ENCODE data around the gene COA6. TPM values are rescaled to one million over a fixed set of nuclear protein-coding genes. Genes with fewer than 3 reads are reported as not detected.

Gene COA6
- total and polyA plus RNA-seq, 7 donors = 52.0 to 268 (median 73.6) TPM

DNA sequence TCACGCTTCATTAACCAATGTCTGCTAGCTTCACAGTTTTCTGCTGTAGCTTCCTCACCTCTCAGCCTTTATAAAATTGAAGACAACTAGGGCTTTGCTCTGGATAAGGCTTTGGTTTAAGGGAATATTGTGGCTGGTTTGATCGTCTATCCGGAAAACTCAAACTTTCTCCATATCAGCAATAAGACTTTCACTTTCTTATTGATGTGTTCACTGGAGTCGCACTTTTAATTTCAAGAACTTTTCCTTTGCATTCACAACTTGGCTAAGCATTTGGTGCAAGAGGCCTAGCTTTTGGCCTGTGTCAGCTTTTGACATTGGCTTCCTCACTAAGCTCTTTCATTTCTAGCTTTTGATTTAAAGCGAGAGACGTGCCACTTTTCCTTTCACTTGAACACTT lies 12.9 kb downstream of the COA6 start:
- Histone ChIP-seq H3K9me3 (no peaks in the 10 kb centered on the region), H3K36me3 (ENCODE audit: insufficient read depth in 1 of 2, low read depth in 1 of 2) (peaks cover 3 to 44% of the 10 kb centered on the region in 2 donors), H3K4me1 (no peaks in the 10 kb centered on the region), H3K27ac (no peak overlapping the region), H3K4me3 (no peak overlapping the region), H3K27me3 (ENCODE audit: insufficient read depth in 3 of 3, low read length in 2 of 3) (no peaks in the 10 kb centered on the region)
- WGBS, 3 donors = 95 to 98% (median 96%) methylated on average over 6 of the region's 6 CpGs
- ATAC-seq (no peak), DNase-seq (no peak)
- intact Hi-C loops (cut with DNase I) = no loop called here
- TF ChIP-seq CTCF (IDR thresholded peaks at IDR 0.05) = no peak

- peaks cover 3 to 51% of the 10 kb centered on the region in 2 donors for H3K36me3 ChIP-seq (ENCODE audit: insufficient read depth in 1 of 2, low read depth in 1 of 2)
- H3K9me3 ChIP-seq = no peaks in the 10 kb centered on the region
- no peak overlapping the region for H3K27ac ChIP-seq
- no peak overlapping the region for H3K4me3 ChIP-seq
- 87 to 94% (median 90%) methylated on average over 6 of the region's 6 CpGs for WGBS, 3 donors
- intact Hi-C loops (cut with DNase I) = no loop called here
- H3K4me1 ChIP-seq = no peaks in the 10 kb centered on the region
- no peaks in the 10 kb centered on the region for H3K27me3 ChIP-seq (ENCODE audit: insufficient read depth in 3 of 3, low read length in 2 of 3)
- TF ChIP-seq CTCF (IDR thresholded peaks at IDR 0.05) = no peak
- ATAC-seq = no peak
- DNase-seq = no peak
Observed at GRCh38 chr1:234388094-234388493, 14.8 kb downstream of the COA6 start.

DNA sequence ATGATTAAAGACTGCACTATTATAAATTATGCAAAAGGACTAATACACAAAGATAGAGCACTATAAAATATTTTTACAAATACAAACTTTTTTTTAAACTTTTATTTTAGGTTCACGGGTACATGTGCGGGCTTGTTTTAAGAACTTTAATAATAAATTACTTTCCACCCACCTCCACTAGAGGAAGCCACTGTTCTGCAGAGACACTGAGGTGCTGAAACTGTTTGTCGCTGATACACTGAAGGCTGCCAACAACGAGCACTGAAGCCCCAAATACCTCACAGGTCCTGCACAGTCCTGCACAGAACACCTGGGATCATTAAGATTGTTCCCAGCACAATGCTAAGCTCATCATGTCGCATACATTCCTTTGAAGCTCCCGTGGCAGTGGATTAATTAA lies 19.9 kb downstream of the COA6 start:
- Histone ChIP-seq H3K9me3 (no peaks in the 10 kb centered on the region), H3K4me1 (peaks cover 4% of the 10 kb centered on the region), H3K27me3 (ENCODE audit: insufficient read depth in 3 of 3, low read length in 2 of 3) (no peaks in the 10 kb centered on the region), H3K27ac (no peak overlapping the region), H3K36me3 (ENCODE audit: insufficient read depth in 1 of 2, low read depth in 1 of 2) (peaks cover 3 to 53% of the 10 kb centered on the region in 2 donors), H3K4me3 (no peak overlapping the region)
- intact Hi-C loops (cut with DNase I) = no loop called here
- DNase-seq = no peak
- WGBS, 3 donors = 85 to 87% (median 85%) methylated on average over 6 of the region's 6 CpGs
- no peak for TF ChIP-seq CTCF (IDR thresholded peaks at IDR 0.05)
- no peak for ATAC-seq

DNA sequence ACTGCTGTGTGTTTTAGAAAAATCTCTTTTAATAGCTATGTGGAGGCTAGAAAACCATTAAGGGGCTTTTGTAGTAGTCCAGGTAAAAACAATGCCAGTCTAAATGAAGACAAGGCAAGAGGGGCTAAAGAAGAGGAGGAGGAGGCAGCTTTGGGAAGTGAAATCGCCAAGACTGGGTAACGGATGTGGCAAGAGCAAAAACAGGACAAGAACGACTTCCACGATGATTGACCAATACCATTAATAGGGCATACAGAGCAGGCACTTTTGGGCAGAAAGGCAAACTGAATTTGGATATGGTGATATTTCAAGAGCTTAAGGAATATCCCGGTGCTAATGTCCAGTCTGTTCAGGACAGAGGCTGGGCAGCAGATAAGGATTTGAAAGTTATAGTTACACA lies 22.0 kb downstream of the COA6 start:
- Histone ChIP-seq H3K4me3 (no peak overlapping the region), H3K27me3 (ENCODE audit: insufficient read depth in 3 of 3, low read length in 2 of 3) (no peaks in the 10 kb centered on the region), H3K4me1 (peaks cover 15% of the 10 kb centered on the region), H3K27ac (no peak overlapping the region), H3K9me3 (no peaks in the 10 kb centered on the region), H3K36me3 (ENCODE audit: insufficient read depth in 1 of 2, low read depth in 1 of 2) (peaks cover 3 to 48% of the 10 kb centered on the region in 2 donors)
- intact Hi-C loops (cut with DNase I) = no loop called here
- 93 to 95% (median 93%) methylated on average over 5 of the region's 5 CpGs for WGBS, 3 donors
- DNase-seq = no peak
- no peak for ATAC-seq
- TF ChIP-seq CTCF (IDR thresholded peaks at IDR 0.05) = no peak

DNA sequence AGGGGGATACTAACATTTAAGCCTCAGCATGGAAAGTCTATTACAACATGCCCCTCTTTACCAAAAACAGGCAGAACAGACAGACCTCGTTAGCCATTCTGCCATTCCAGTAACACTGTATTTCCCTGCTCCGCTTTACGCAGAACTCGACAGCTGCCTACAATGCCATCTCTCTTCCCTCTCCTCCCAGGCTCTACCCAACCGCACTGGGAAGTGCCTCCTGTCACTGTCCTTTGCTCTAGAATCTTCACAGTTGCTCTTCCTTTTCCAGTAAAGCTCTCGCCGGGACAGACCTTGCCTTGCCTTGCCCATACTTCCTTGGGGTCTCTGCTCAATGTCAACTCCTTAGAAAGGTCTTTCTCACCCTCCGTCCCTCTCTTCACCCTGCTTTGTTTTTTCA lies 22.8 kb downstream of the COA6 start:
- 91 to 92% (median 92%) methylated on average over 8 of the region's 8 CpGs for WGBS, 3 donors
- Histone ChIP-seq H3K27ac (no peak overlapping the region), H3K36me3 (ENCODE audit: insufficient read depth in 1 of 2, low read depth in 1 of 2) (peaks cover under 1 to 46% of the 10 kb centered on the region in 2 donors), H3K27me3 (ENCODE audit: insufficient read depth in 3 of 3, low read length in 2 of 3) (no peaks in the 10 kb centered on the region), H3K9me3 (no peaks in the 10 kb centered on the region), H3K4me1 (peaks cover 15% of the 10 kb centered on the region), H3K4me3 (no peak overlapping the region)
- no peak for TF ChIP-seq CTCF (IDR thresholded peaks at IDR 0.05)
- intact Hi-C loops (cut with DNase I) = no loop called here
- no peak for ATAC-seq
- DNase-seq = no peak

Measured in psoas muscle (tissue), 8 donors.